Stomach smooth muscle (tissue), 2 donors: Measurements from ENCODE around the gene MORN1.

ENCODE experiments used
- H3K27ac ChIP-seq: one replicate; pipeline ENCODE4 v1.7.0; 2013; ENCODE audit warnings: mild to moderate bottlenecking, low read length, inconsistent platforms
- H3K27me3 ChIP-seq, 2 donors: one replicate each; pipeline ENCODE4 v1.7.0; 2013; ENCODE audit warnings: low read length in 2 of 2; ENCODE audit not compliant: insufficient read depth in 2 of 2, control insufficient read depth in 1 of 2
- H3K36me3 ChIP-seq, 2 donors: one replicate each; pipeline ENCODE4 v1.7.0; 2013; ENCODE audit warnings: low read length in 2 of 2; ENCODE audit not compliant: control insufficient read depth in 2 of 2, insufficient read depth in 2 of 2
- H3K4me1 ChIP-seq: one replicate; pipeline ENCODE4 v1.7.0; 2013; ENCODE audit warnings: low read length; ENCODE audit not compliant: control insufficient read depth, insufficient read depth
- H3K4me3 ChIP-seq, 2 donors: one replicate each; pipeline ENCODE4 v1.7.0; 2013; ENCODE audit warnings: low read length in 2 of 2
- H3K9ac ChIP-seq, 2 donors: one replicate each; pipeline ENCODE4 v1.7.0; 2013; ENCODE audit warnings: low read length in 2 of 2, mild to moderate bottlenecking in 1 of 2
- H3K9me3 ChIP-seq, 2 donors: one replicate each; pipeline ENCODE4 v1.7.0; 2013; ENCODE audit warnings: low read length in 2 of 2; ENCODE audit not compliant: control insufficient read depth in 2 of 2
- donor health status: healthy.
- donor health status: Pancreatic carcinoma.

MORN1 gene

DNA sequence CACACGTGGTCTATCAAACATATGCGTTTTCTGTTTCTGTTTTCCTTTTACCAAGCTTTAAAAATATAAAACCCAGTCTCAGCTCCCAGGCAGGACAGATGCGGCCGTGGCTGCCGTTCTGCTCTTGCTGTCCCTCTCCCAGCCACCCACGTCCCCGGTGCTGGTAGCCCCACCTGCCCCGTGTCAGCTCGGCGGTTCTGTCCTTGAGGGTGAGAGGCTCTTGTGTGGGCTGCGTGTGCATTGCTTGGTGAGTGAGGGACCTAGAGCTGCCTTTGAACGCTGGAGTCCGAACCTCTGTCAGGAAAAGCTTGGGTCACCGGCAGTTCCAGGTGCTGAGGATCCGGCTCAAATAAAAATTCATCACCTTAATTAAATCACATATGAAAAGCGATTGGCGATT lies 4.7 kb upstream of the MORN1 start:
- H3K27me3 ChIP-seq: no peaks in the 10 kb centered on the region
- no peak overlapping the region for H3K27ac ChIP-seq
- H3K9me3 ChIP-seq: no peaks in the 10 kb centered on the region
- peaks cover 30% of the 10 kb centered on the region for H3K4me1 ChIP-seq
- H3K4me3 ChIP-seq: no peak overlapping the region
- peaks cover 45 to 56% of the 10 kb centered on the region in 2 donors for H3K36me3 ChIP-seq
- no peak overlapping the region for H3K9ac ChIP-seq

DNA sequence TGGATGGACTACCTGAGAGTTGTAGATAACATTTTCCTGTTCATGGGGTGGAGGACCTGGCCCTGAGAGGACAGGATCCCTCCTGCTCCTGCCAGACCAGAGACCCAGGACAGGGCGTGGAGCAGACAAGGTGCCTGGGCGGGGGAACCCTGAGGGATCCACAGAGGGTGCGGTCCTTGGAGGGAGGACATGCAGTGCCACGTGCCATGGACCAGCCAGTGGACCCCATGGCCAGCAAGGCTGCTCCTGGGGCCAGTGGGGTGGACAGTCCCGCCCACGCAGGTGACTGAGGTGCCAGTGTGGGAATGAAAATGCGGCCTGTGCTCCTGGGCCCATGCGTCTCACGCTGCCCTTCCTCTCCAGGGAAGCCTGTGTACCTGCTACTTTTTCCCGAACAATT lies 3.9 kb upstream of the MORN1 start:
- H3K36me3 ChIP-seq: peaks cover 38 to 49% of the 10 kb centered on the region in 2 donors
- no peaks in the 10 kb centered on the region for H3K27me3 ChIP-seq
- no peak overlapping the region for H3K27ac ChIP-seq
- peaks cover 37% of the 10 kb centered on the region for H3K4me1 ChIP-seq
- no peak overlapping the region for H3K4me3 ChIP-seq
- H3K9me3 ChIP-seq: no peaks in the 10 kb centered on the region
- no peak overlapping the region for H3K9ac ChIP-seq

DNA sequence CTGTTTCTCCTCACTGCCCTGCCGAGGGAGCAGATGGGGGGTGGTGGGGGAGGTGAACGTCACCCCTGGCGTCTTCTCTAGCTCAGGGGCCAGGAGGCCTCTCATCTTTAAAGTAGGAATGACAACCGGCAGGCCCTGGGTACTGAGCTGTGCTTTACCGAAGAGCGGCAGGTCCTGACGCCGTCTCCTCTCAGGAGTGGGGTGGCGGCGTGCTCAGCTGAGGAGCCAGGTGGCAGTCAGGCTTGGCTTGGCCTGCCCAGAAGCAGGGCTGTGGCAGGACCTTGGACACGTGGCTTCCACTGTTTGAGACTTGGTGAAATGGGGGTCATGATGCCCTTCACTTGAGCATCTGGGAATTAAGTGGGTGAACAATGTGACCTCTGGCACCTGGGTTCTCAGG lies 3.4 kb upstream of the MORN1 start:
- Histone ChIP-seq H3K36me3 (peaks cover 33 to 45% of the 10 kb centered on the region in 2 donors), H3K9ac (no peak overlapping the region)

DNA sequence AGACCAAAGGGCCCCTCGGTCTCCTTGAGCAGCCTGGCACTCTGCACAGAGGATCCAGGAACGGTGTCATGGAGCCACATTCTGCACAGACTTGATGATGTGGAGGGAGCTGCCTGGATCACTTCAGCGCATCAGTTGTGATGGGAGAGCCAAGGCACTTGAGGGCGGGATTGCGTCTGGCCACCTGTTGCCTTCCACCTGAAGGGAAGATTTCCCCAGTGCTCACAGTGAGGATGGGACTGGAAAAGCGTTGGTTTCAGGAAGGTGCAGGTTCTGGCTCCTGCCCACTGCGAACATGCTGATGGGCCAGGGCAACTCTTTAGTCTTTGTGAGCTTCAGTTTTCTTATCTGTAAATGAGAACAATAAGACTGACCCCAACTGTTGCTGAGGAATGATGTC lies 2.9 kb upstream of the MORN1 start:
- no peaks in the 10 kb centered on the region for H3K27me3 ChIP-seq
- no peak overlapping the region for H3K27ac ChIP-seq
- no peak overlapping the region for H3K9ac ChIP-seq
- H3K36me3 ChIP-seq: peaks cover 28 to 39% of the 10 kb centered on the region in 2 donors
- peaks cover 39% of the 10 kb centered on the region for H3K4me1 ChIP-seq
- H3K9me3 ChIP-seq: no peaks in the 10 kb centered on the region
- no peak overlapping the region for H3K4me3 ChIP-seq

More for the DNA sequence above, 3.4 kb upstream of the MORN1 start:
- peaks cover 39% of the 10 kb centered on the region for H3K4me1 ChIP-seq
- no peak overlapping the region for H3K27ac ChIP-seq
- H3K9me3 ChIP-seq: no peaks in the 10 kb centered on the region
- no peaks in the 10 kb centered on the region for H3K27me3 ChIP-seq
- no peak overlapping the region for H3K4me3 ChIP-seq

DNA sequence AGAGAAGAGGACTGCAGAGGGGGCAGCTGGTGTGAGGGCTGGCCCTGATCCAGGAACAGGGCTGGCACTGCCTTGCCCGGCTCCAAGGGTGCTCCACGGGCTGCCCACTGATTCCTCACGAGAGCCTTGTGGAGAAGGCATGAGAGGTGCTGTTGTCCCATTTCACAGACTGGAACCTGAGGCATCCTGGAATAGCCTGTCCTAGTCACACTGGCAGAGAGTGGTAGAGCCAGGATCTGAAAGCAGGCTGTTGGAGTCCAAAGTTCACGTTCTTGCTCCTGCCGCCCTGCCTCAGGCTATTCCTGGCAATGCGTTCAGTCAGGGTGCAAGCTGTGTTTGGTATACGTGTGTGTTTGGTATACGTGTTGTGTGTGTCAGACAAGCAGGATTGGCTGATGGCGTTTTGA lies 2.1 kb upstream of the MORN1 start:
- Histone ChIP-seq H3K36me3 (peaks cover 22 to 34% of the 10 kb centered on the region in 2 donors), H3K9ac (no peak overlapping the region), H3K27ac (no peak overlapping the region), H3K4me1 (peaks cover 39% of the 10 kb centered on the region), H3K27me3 (no peaks in the 10 kb centered on the region), H3K9me3 (no peaks in the 10 kb centered on the region), H3K4me3 (no peak overlapping the region)

DNA sequence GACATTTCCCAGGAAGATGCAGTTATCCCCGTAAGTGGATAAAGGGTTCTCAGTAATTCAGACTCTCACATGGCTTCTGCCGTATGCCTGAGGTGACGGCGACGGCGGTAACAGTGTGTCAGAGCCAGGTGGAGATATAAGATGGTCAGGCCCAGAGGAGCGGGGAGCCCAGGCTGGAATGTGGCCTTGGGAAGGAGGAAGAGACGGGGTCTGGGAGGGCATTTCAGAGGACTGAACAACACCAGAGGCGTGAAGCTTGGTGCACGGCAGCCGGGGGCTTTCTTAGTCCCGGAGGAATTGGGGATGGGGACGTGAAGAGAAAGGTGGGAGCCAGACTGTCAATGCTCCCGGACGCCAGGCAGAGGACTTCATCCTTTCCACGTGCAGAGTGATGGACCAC lies 1.3 kb upstream of the MORN1 start:
- H3K4me3 ChIP-seq: peak overlapping the region; percentile 90
- no peak overlapping the region for H3K27ac ChIP-seq
- H3K4me1 ChIP-seq: peaks cover 39% of the 10 kb centered on the region
- no peaks in the 10 kb centered on the region for H3K27me3 ChIP-seq
- H3K36me3 ChIP-seq: peaks cover 19 to 30% of the 10 kb centered on the region in 2 donors
- H3K9ac ChIP-seq: peak overlapping the region; percentile 73 to 76
- H3K9me3 ChIP-seq: no peaks in the 10 kb centered on the region

DNA sequence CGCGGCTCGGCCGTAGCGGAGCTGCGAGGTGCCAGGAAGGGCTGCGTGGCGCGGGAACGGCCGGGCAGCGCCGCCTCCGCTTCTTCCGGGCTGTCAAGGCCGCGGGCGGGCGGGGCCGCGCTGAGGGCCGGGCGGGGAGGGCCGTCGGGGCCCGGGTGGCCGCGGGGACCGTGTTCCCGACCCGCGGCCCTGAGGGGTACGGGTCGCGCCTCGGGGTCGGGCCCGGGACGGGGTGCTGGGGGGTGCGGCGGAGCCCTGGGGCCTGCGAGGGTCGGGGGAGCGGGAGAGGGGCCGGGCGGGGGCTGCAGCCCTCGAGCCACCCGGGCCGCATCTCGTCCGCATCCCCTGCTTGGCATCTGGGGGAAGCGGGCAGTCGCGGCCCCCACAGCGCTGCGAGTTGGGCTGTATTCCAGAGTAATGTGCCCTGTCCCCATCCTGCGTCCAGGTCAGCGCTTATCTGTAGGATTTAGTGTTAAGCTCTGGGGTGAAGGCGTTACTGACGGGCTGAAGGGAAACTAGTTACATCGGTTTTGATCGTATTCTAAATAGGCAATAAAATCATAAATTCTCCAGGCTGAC lies 666 bp upstream of the MORN1 start:
- H3K27me3 ChIP-seq: no peaks in the 10 kb centered on the region
- H3K9ac ChIP-seq: peak overlapping the region; percentile 73 to 76
- H3K27ac ChIP-seq: peak overlapping the region; percentile 41
- H3K4me3 ChIP-seq: peak overlapping the region; percentile 90
- no peaks in the 10 kb centered on the region for H3K9me3 ChIP-seq
- peaks cover 12 to 24% of the 10 kb centered on the region in 2 donors for H3K36me3 ChIP-seq
- H3K4me1 ChIP-seq: peaks cover 39% of the 10 kb centered on the region

DNA sequence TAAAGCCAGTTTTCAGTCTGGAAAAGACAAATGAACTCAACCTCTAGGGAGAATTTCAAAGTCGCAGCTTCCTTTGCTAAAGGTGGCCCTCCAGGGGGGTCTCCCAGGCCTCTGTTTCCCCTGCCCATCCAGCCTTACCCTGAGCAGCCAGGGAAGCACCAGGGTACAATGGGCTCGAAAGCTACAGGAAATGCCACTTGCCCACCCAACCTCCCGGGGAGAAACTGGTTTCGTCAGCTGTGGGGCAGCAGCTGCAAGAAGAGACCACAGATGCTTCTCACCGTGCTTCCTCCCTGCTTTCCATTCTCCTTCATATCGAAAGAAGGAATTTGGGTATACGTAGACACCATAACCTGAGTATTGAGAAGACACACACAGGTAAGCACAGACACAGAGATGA lies 1.7 kb downstream of the MORN1 start:
- H3K27ac ChIP-seq: no peak overlapping the region
- H3K9me3 ChIP-seq: no peaks in the 10 kb centered on the region
- H3K36me3 ChIP-seq: peaks cover 0 to 14% of the 10 kb centered on the region in 2 donors
- no peak overlapping the region for H3K4me3 ChIP-seq
- no peaks in the 10 kb centered on the region for H3K27me3 ChIP-seq
- peaks cover 37% of the 10 kb centered on the region for H3K4me1 ChIP-seq
- no peak overlapping the region for H3K9ac ChIP-seq

DNA sequence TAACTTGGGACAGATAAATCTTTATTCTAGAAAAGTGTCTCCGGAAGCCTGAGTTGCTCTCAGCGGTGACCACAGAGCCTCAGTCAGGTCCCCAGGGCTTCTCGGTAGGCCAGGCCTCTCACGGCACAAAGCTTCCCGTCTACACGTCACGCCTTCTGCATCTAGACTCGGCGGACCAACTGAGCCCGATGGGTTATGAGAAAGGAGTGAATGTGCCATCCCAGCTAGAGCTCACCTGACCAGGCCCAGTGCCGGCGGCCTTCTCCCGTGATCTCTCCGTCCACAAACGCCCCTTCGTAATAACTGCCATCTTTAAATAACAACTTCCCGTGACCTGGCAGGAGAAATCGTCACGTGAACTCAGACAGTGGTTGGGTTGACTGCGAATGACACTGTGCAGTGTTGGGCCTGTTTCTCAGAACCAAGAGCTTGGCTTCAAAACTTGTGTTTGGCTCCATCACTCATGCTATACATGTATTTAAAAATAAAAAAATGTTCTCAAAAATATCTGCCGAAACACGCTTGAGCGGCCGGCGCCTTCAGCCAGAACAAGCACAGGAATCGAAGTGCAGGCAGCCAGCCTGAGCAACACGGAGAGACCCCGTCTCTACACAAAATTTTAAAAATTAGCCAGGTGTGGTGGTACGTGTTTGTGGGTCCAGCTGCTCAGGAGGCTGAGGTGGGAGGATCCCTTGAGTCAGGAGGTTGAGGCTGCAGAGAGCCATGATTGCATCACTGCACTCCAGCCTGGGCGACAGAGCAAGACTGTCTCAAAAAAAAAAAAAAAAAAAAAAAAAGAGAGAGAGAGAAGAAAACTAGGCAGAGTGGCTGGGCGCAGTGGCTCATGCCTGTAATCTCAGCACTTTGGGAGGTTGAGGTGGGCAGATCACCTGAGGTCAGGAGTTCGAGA lies 3.1 kb downstream of the MORN1 start:
- Histone ChIP-seq H3K27ac (no peak overlapping the region), H3K27me3 (no peaks in the 10 kb centered on the region), H3K9ac (no peak overlapping the region), H3K4me3 (no peak overlapping the region), H3K36me3 (peaks cover 0 to 1% of the 10 kb centered on the region in 2 donors), H3K9me3 (no peaks in the 10 kb centered on the region), H3K4me1 (peaks cover 24% of the 10 kb centered on the region)

DNA sequence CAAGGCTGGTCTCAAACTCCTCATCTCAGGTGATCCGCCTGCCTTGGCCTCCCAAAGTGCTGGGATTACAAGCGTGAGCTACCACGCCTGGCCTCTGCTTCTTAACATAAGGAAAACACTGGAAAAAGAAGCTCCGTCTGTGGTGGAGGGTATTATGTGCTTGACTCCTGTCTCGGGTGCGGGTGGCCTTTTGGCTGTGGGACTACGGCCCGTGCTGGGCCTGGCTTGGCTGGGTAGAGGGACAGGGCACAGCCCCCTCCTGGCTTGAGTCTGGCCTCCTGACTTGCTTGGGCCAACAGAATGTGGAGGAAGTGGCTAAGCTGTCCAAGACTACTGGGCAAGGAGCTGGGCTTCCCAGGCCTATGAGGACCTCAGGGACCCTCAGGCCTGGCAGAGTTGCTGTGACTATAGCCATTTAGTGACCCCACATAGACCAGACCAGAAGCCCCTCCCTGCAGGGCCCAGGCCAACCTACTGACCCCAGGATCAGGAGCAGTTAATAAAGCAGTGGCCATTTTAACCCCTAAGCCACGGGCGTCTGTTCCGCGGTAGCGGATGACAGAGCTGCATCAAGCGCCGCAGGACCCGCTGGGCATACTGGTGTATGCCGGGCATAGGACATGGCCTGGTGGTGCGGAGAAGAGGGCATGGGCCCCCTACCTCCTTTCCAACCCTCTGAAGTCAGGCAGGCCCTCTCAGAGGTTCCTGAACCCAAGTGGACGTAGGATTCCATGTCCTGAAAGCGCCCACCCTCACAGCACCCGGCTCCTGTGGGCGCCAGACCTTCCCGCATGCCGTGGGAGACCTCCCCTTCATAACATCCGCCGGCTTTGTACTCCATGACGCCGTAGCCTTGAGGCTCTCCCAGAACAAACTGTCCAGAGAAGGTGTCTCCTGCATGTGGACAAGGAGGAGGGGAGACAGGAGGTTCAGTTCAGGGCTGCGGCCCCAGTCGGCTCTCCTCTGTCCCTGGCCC lies 4.4 kb downstream of the MORN1 start:
- Histone ChIP-seq H3K4me1 (peaks cover 15% of the 10 kb centered on the region), H3K36me3 (no peaks in the 10 kb centered on the region), H3K27me3 (no peaks in the 10 kb centered on the region), H3K4me3 (no peak overlapping the region), H3K9ac (no peak overlapping the region), H3K9me3 (no peaks in the 10 kb centered on the region), H3K27ac (no peak overlapping the region)
